Common myeloid progenitor, CD34-positive (primary cell): ENCODE measurements around the gene NEK6.

Experiments
- CTCF ChIA-PET: fragments of 350-600 bp; sonication (Branson Sonifier 250); formaldehyde crosslinking; loops from one replicate; lab custom pipeline; 2021; ENCODE audit warnings: antibody characterized with exemption; lab: Charles Lee
- POLR2A ChIA-PET: fragments of 350-600 bp; sonication (Branson Sonifier 250); formaldehyde crosslinking; loops from one replicate; lab custom pipeline; 2021; ENCODE audit warnings: antibody characterized with exemption; lab: Charles Lee
- DNase-seq, 3 donors: peaks; one replicate each; pipeline versions ENCODE4 v3.0.0 to v3.0.0-alpha.2; 2013
- H3K27ac ChIP-seq, 2 experiments: 1 replicate in 1 of 2; 2 replicates in 1 of 2; pipeline ENCODE4 v1.7.0; 2013; ENCODE audit warnings: inconsistent platforms in 2 of 2, low read length in 2 of 2, mild to moderate bottlenecking in 2 of 2, low read depth in 1 of 2, moderate library complexity in 1 of 2; ENCODE audit not compliant: severe bottlenecking in 2 of 2, insufficient read depth in 1 of 2, poor library complexity in 1 of 2
- H3K27me3 ChIP-seq, 5 experiments: replicated peaks in 2 of 5; 1 replicate in 3 of 5; 2 replicates in 2 of 5; pipeline versions ENCODE4 v1.6.1 to v1.7.0; 2013; ENCODE audit warnings: low read length in 4 of 5, mild to moderate bottlenecking in 2 of 5, moderate library complexity in 2 of 5, inconsistent platforms in 1 of 5; ENCODE audit not compliant: insufficient read depth in 5 of 5, control insufficient read depth in 4 of 5
- H3K36me3 ChIP-seq, 4 experiments: 1 replicate in 2 of 4; 2 replicates in 2 of 4; pipeline versions ENCODE4 v1.6.1 to v1.7.0; 2013; ENCODE audit warnings: low read length in 3 of 4, control low read depth in 1 of 4, mild to moderate bottlenecking in 1 of 4; ENCODE audit not compliant: control insufficient read depth in 4 of 4, insufficient read depth in 4 of 4
- H3K4me1 ChIP-seq, 4 experiments: 1 replicate in 3 of 4; 2 replicates in 1 of 4; pipeline versions ENCODE4 v1.6.1 to v1.7.1; 2013; ENCODE audit warnings: low read length in 3 of 4, mild to moderate bottlenecking in 3 of 4, control low read depth in 1 of 4, inconsistent platforms in 1 of 4, moderate library complexity in 1 of 4; ENCODE audit not compliant: control insufficient read depth in 4 of 4, insufficient read depth in 4 of 4; ENCODE audit errors: control extremely low read depth in 1 of 4
- H3K4me3 ChIP-seq, 7 experiments: 1 replicate in 4 of 7; 2 replicates in 3 of 7; pipeline versions ENCODE4 v1.5.1 to v1.7.0; 2013; ENCODE audit warnings: mild to moderate bottlenecking in 7 of 7, low read length in 6 of 7, moderate library complexity in 6 of 7, inconsistent platforms in 2 of 7, low read depth in 2 of 7, control low read depth in 1 of 7; ENCODE audit not compliant: insufficient read depth in 4 of 7, control insufficient read depth in 1 of 7; ENCODE audit errors: extremely low read depth in 1 of 7
- H3K9me3 ChIP-seq, 5 experiments: 1 replicate in 4 of 5; 2 replicates in 1 of 5; pipeline versions ENCODE4 v1.6.1 to v1.7.1; 2013; ENCODE audit warnings: low read length in 4 of 5, mild to moderate bottlenecking in 2 of 5, inconsistent platforms in 1 of 5, low read depth in 1 of 5, moderate library complexity in 1 of 5; ENCODE audit not compliant: control insufficient read depth in 4 of 5, insufficient read depth in 2 of 5; ENCODE audit errors: control extremely low read depth in 1 of 5
- WGBS: methylation state at CpG from one replicate; pipeline ENCODE4 v1.1.5; 2013; ENCODE audit not compliant: insufficient coverage; 5-methylcytosine and 5-hydroxymethylcytosine counted together

NEK6 gene

GRCh38 chr9:124350494-124351263 is 92.9 kb downstream of the NEK6 start:
- 98% methylated on average over 16 of the region's 16 CpGs for WGBS
- no peak for DNase-seq
- Histone ChIP-seq H3K4me3 (no peak overlapping the region), H3K4me1 (no peaks in the 10 kb centered on the region), H3K27me3 (no peaks in the 10 kb centered on the region), H3K9me3 (no peaks in the 10 kb centered on the region), H3K27ac (no peak overlapping the region), H3K36me3 (peaks cover 9 to 100% (median 76%) of the 10 kb centered on the region in 4 experiments)
- CTCF ChIA-PET = interaction anchor here (0.5 kb wide), 1 partner anchor 400 kb away, joined by 3 read pairs; no protein-coding TSS in a partner anchor
- POLR2A ChIA-PET = interaction anchor here (0.6 kb wide), 1 partner anchor 816 kb away, joined by 10 read pairs; no protein-coding TSS in a partner anchor

- Histone ChIP-seq H3K4me1 (no peaks in the 10 kb centered on the region), H3K27me3 (no peaks in the 10 kb centered on the region), H3K27ac (no peak overlapping the region), H3K9me3 (no peaks in the 10 kb centered on the region), H3K4me3 (no peak overlapping the region), H3K36me3 (peaks cover 13 to 100% (median 76%) of the 10 kb centered on the region in 4 experiments)
- no peak for DNase-seq
- CTCF ChIA-PET = no interaction called here
- 93% methylated on average over 14 of the region's 15 CpGs for WGBS
- POLR2A ChIA-PET = no interaction called here
These were observed 94.1 kb downstream of the NEK6 start for GRCh38 chr9:124351672-124352468.

- POLR2A ChIA-PET = no interaction called here
- Histone ChIP-seq H3K36me3 (peaks cover 13 to 94% (median 74%) of the 10 kb centered on the region in 4 experiments), H3K9me3 (no peaks in the 10 kb centered on the region), H3K27me3 (no peaks in the 10 kb centered on the region), H3K4me1 (no peaks in the 10 kb centered on the region), H3K4me3 (no peak overlapping the region), H3K27ac (no peak overlapping the region)
- WGBS = 91% methylated on average over 8 of the region's 8 CpGs
- no peak for DNase-seq
- CTCF ChIA-PET = no interaction called here
These were observed 94.9 kb downstream of the NEK6 start for GRCh38 chr9:124352616-124353015.

- DNase-seq = no peak
- Histone ChIP-seq H3K36me3 (peaks cover 13 to 94% (median 68%) of the 10 kb centered on the region in 4 experiments), H3K4me3 (no peak overlapping the region), H3K27ac (no peak overlapping the region), H3K27me3 (no peaks in the 10 kb centered on the region), H3K4me1 (no peaks in the 10 kb centered on the region), H3K9me3 (no peaks in the 10 kb centered on the region)
- CTCF ChIA-PET = no interaction called here
- WGBS = 95% methylated on average over 7 of the region's 7 CpGs
- POLR2A ChIA-PET = no interaction called here
These were observed 95.5 kb downstream of the NEK6 start for GRCh38 chr9:124353166-124353768.

- DNase-seq = no peak
- POLR2A ChIA-PET = no interaction called here
These were observed 96.1 kb downstream of the NEK6 start for GRCh38 chr9:124353811-124354274.

GRCh38 chr9:124354346-124355038 is 96.7 kb downstream of the NEK6 start:
- ChIA-PET CTCF (no interaction called here), POLR2A (no interaction called here)

More at GRCh38 chr9:124353811-124354274, 96.1 kb downstream of the NEK6 start:
- Histone ChIP-seq H3K27ac (no peak overlapping the region), H3K4me3 (no peak overlapping the region), H3K36me3 (peaks cover 13 to 90% (median 62%) of the 10 kb centered on the region in 4 experiments), H3K9me3 (no peaks in the 10 kb centered on the region), H3K27me3 (no peaks in the 10 kb centered on the region), H3K4me1 (no peaks in the 10 kb centered on the region)
- 100% methylated on average over 2 of the region's 4 CpGs for WGBS
- CTCF ChIA-PET = no interaction called here

More at GRCh38 chr9:124354346-124355038, 96.7 kb downstream of the NEK6 start:
- no peak for DNase-seq
- Histone ChIP-seq H3K4me3 (no peak overlapping the region), H3K36me3 (peaks cover 13 to 87% (median 59%) of the 10 kb centered on the region in 4 experiments), H3K4me1 (no peaks in the 10 kb centered on the region), H3K9me3 (no peaks in the 10 kb centered on the region), H3K27me3 (no peaks in the 10 kb centered on the region), H3K27ac (no peak overlapping the region)
- WGBS = 97% methylated on average over 17 of the region's 17 CpGs
